SK-N-SH (cell line): ENCODE data around the gene NLK.
"Not testable (repeated sequence)": the region's sequence is repeated elsewhere in the genome, so short reads cannot be mapped to it uniquely, and the experiment has no call there.

Experiments used
- CTCF ChIP-seq: fragments of 200-600 bp; sonication (generic); IDR thresholded peaks from 2 replicates; pipeline ENCODE4 v1.6.1; 2017; ENCODE audit warnings: antibody characterized with exemption, mild to moderate bottlenecking, moderate library complexity
- IRF3 ChIP-seq: fragments of 150-350 bp; IDR thresholded peaks from 2 replicates; pipeline ENCODE4 v1.6.1; 2016; ENCODE audit warnings: mild to moderate bottlenecking, low read depth, low read length
- TCF12 ChIP-seq: IDR thresholded peaks from 2 replicates; pipeline ENCODE4 v1.4.0; 2012

- TF ChIP-seq TCF12, CTCF, IRF3: not testable (repeated sequence)
Measured at GRCh38 chr17:28230607-28231006, 188.1 kb downstream of the NLK start.
